IMR-90 (cell line): Measurements from ENCODE around the gene SMG1. TPM values are rescaled to one million over a fixed set of nuclear protein-coding genes. Genes with fewer than 3 reads are reported as not detected.
A peak's percentile ranks its signal among the peaks of the same experiment; 100 is the strongest.

Source experiments
- ATAC-seq: fragments of 200-7000 bp; cut with Tn5 transposase; 2 replicates; pipeline ENCODE4 v1.9.1; 2020; ENCODE audit warnings: low read depth, mild to moderate bottlenecking, moderate library complexity
- BruUV-seq: library from RNA; stranded (reverse); fragments of 400-500 nt; replicated peaks from 2 replicates; lab custom pipeline; 2021; lab: Mats Ljungman, UMichigan
- CTCF ChIA-PET: fragments of 300-600 bp; formaldehyde crosslinking; extraction: SDS; loops from one replicate; lab custom pipeline; 2021; ENCODE audit warnings: antibody characterized with exemption; lab: Yijun Ruan, JAX
- POLR2A ChIA-PET: fragments of 300-600 bp; sonication (Branson Sonifier 250); formaldehyde crosslinking; loops from one replicate; lab custom pipeline; 2022; ENCODE audit warnings: antibody characterized with exemption; ENCODE audit not compliant: unreplicated experiment; lab: Charles Lee
- DNase-seq: peaks from one replicate; pipeline ENCODE4 v3.0.0; 2013
- H2AFZ ChIP-seq: replicated peaks from 2 replicates; pipeline ENCODE3; 2013; ENCODE audit warnings: low read length, mild to moderate bottlenecking; ENCODE audit not compliant: poor library complexity
- H2AK5ac ChIP-seq: 2 replicates; pipeline ENCODE4 v1.6.1; 2013; ENCODE audit warnings: low read depth, low read length, inconsistent platforms
- H2AK9ac ChIP-seq: replicated peaks from 2 replicates; pipeline ENCODE3; 2013; ENCODE audit warnings: mild to moderate bottlenecking, low read depth, low read length, moderate library complexity; ENCODE audit not compliant: poor library complexity
- H2BK120ac ChIP-seq: 2 replicates; pipeline ENCODE4 v1.6.1; 2013; ENCODE audit warnings: low read depth, low read length, inconsistent platforms
- H2BK15ac ChIP-seq: 3 replicates; pipeline ENCODE4 v1.6.1; 2013; ENCODE audit warnings: low read depth, low read length, inconsistent platforms
- H2BK20ac ChIP-seq: 2 replicates; pipeline ENCODE4 v1.6.1; 2013; ENCODE audit warnings: low read depth, mild to moderate bottlenecking, inconsistent platforms, low read length, moderate library complexity
- H2BK5ac ChIP-seq: 2 replicates; pipeline ENCODE4 v1.6.1; 2013; ENCODE audit warnings: mild to moderate bottlenecking, low read depth, low read length, inconsistent platforms; ENCODE audit not compliant: poor library complexity, severe bottlenecking
- H3K14ac ChIP-seq: replicated peaks from 2 replicates; pipeline ENCODE4 v1.6.1; 2013; ENCODE audit warnings: low read depth, low read length, inconsistent platforms
- H3K18ac ChIP-seq: 2 replicates; pipeline ENCODE4 v1.6.1; 2013; ENCODE audit warnings: low read depth, low read length, control low read depth
- H3K23ac ChIP-seq: 2 replicates; pipeline ENCODE4 v1.6.1; 2013; ENCODE audit warnings: low read depth, low read length, inconsistent platforms
- H3K27ac ChIP-seq: 2 replicates; pipeline ENCODE4 v1.5.1; 2013; ENCODE audit warnings: mild to moderate bottlenecking, control low read depth, low read length; ENCODE audit not compliant: insufficient read depth
- H3K27me3 ChIP-seq: 2 replicates; pipeline ENCODE4 v1.6.1; 2013; ENCODE audit warnings: low read length; ENCODE audit not compliant: control insufficient read depth, insufficient read depth
- H3K36me3 ChIP-seq: 2 replicates; pipeline ENCODE4 v1.6.1; 2013; ENCODE audit warnings: low read length, mixed read lengths; ENCODE audit not compliant: control insufficient read depth, insufficient read depth
- H3K4ac ChIP-seq: 2 replicates; pipeline ENCODE4 v1.6.1; 2013; ENCODE audit warnings: low read depth, low read length, inconsistent platforms
- H3K4me1 ChIP-seq: 2 replicates; pipeline ENCODE4 v1.6.1; 2013; ENCODE audit warnings: low read length, mixed read lengths; ENCODE audit not compliant: control insufficient read depth, insufficient read depth
- H3K4me2 ChIP-seq: 2 replicates; pipeline ENCODE4 v1.6.1; 2013; ENCODE audit warnings: low read depth, mild to moderate bottlenecking, control low read depth, low read length, moderate library complexity
- H3K4me3 ChIP-seq: 2 replicates; pipeline ENCODE4 v1.5.1; 2013; ENCODE audit warnings: low read depth, mild to moderate bottlenecking, control low read depth, low read length, moderate library complexity; ENCODE audit not compliant: insufficient read depth
- H3K56ac ChIP-seq: 2 replicates; pipeline ENCODE4 v1.6.1; 2013; ENCODE audit warnings: low read length, inconsistent platforms; ENCODE audit not compliant: insufficient read depth; ENCODE audit errors: extremely low read depth
- H3K79me1 ChIP-seq, 2 experiments: 2 replicates each; pipeline ENCODE4 v1.6.1; 2013; ENCODE audit warnings: low read length in 2 of 2, inconsistent platforms in 1 of 2, low read depth in 1 of 2
- H3K9ac ChIP-seq: 2 replicates; pipeline ENCODE4 v1.6.1; 2013; ENCODE audit warnings: low read depth, low read length, control low read depth
- H3K9me1 ChIP-seq: 2 replicates; pipeline ENCODE4 v1.6.1; 2013; ENCODE audit warnings: low read length, inconsistent platforms; ENCODE audit not compliant: insufficient read depth
- H3K9me3 ChIP-seq: 2 replicates; pipeline ENCODE4 v1.6.1; 2013; ENCODE audit warnings: low read length; ENCODE audit not compliant: control insufficient read depth, insufficient read depth
- H4K20me1 ChIP-seq: 2 replicates; pipeline ENCODE4 v1.6.1; 2013; ENCODE audit warnings: low read length, inconsistent platforms; ENCODE audit not compliant: insufficient read depth
- H4K5ac ChIP-seq: 2 replicates; pipeline ENCODE4 v1.6.1; 2013; ENCODE audit warnings: mild to moderate bottlenecking, low read depth, low read length, control low read depth
- H4K8ac ChIP-seq, 2 experiments: 2 replicates each; pipeline ENCODE4 v1.6.1; 2013; ENCODE audit warnings: low read depth in 2 of 2, low read length in 2 of 2, control low read depth in 1 of 2, inconsistent platforms in 1 of 2
- H4K91ac ChIP-seq: 2 replicates; pipeline ENCODE4 v1.6.1; 2013; ENCODE audit warnings: low read depth, low read length, inconsistent platforms; ENCODE audit not compliant: insufficient read depth
- BHLHE40 ChIP-seq: fragments of 150-350 bp; IDR thresholded peaks from 2 replicates; pipeline ENCODE4 v1.6.1; 2016; ENCODE audit warnings: mild to moderate bottlenecking, low read depth, low read length
- CEBPB ChIP-seq: IDR thresholded peaks from 2 replicates; pipeline ENCODE4 v1.6.1; 2012; ENCODE audit warnings: low read depth, low read length, improper control_type of control experiment
- CHD1 ChIP-seq: IDR thresholded peaks from 2 replicates; pipeline ENCODE4 v1.6.1; 2012; ENCODE audit warnings: low read depth, low read length, improper control_type of control experiment
- FOS ChIP-seq: fragments of 150-350 bp; IDR thresholded peaks from 2 replicates; pipeline ENCODE4 v1.6.1; 2016; ENCODE audit warnings: low read depth, low read length
- MAFK ChIP-seq: IDR thresholded peaks from 2 replicates; pipeline ENCODE4 v1.6.1; 2012; ENCODE audit warnings: low read depth, low read length, improper control_type of control experiment
- MAZ ChIP-seq: IDR thresholded peaks from 2 replicates; pipeline ENCODE4 v1.6.1; 2012; ENCODE audit warnings: low read depth, mild to moderate bottlenecking, low read length, improper control_type of control experiment, moderate library complexity, borderline replicate concordance
- MXI1 ChIP-seq: IDR thresholded peaks from 2 replicates; pipeline ENCODE4 v1.6.1; 2012; ENCODE audit warnings: low read depth, mild to moderate bottlenecking, low read length, moderate library complexity, borderline replicate concordance
- NFE2L2 ChIP-seq: fragments of 150-350 bp; IDR thresholded peaks from 2 replicates; pipeline ENCODE4 v1.6.1; 2016; ENCODE audit warnings: low read depth, mild to moderate bottlenecking, low read length
- POLR2A ChIP-seq: IDR thresholded peaks from 2 replicates; pipeline ENCODE4 v1.6.1; 2012; ENCODE audit warnings: mild to moderate bottlenecking, low read depth, low read length
- RAD21 ChIP-seq: IDR thresholded peaks from 2 replicates; pipeline ENCODE4 v1.6.1; 2012; ENCODE audit warnings: low read length, improper control_type of control experiment
- RCOR1 ChIP-seq: IDR thresholded peaks from 2 replicates; pipeline ENCODE4 v1.6.1; 2012; ENCODE audit warnings: mild to moderate bottlenecking, low read length, improper control_type of control experiment; ENCODE audit not compliant: insufficient replicate concordance
- RFX5 ChIP-seq: IDR thresholded peaks from 2 replicates; pipeline ENCODE4 v1.8.0; 2012; ENCODE audit warnings: low read depth, mild to moderate bottlenecking, low read length, moderate library complexity
- SMC3 ChIP-seq: fragments of 150-350 bp; IDR thresholded peaks from 2 replicates; pipeline ENCODE4 v1.6.1; 2016; ENCODE audit warnings: low read depth, mild to moderate bottlenecking, antibody characterized with exemption, low read length, moderate library complexity
- WGBS, 2 experiments: methylation state at CpG; one replicate each; pipeline versions ENCODE4 v1.1.5 to v1.1.7; 2013; ENCODE audit warnings: missing lambda C conversion rate in 2 of 2; ENCODE audit not compliant: insufficient read length in 1 of 2; ENCODE audit errors: extremely low coverage in 2 of 2; 5-methylcytosine and 5-hydroxymethylcytosine counted together
- dilution Hi-C: fragments of 300-500 bp; cut with HindIII; formaldehyde crosslinking; loops from one replicate; pipeline ENCODE4 v1.14.3; 2018; ENCODE audit warnings: low sequenced_read_pairs; ENCODE audit not compliant: unreplicated experiment
- in situ Hi-C: fragments of 300-500 bp; cut with MboI; formaldehyde crosslinking; loops from 3 replicates; pipeline ENCODE4 v1.14.3; 2019; ENCODE audit warnings: low sequenced_read_pairs, inconsistent platforms, mixed read lengths
- intact Hi-C: fragments of 100-400 bp; cut with micrococcal nuclease; formaldehyde crosslinking; loops from 2 replicates; pipeline ENCODE4 v1.10.0; 2022
- polyA plus RNA-seq, 3 experiments: library from polyadenylated mRNA; depleted of rRNA; stranded (reverse); fragments of >200 nt; gene quantifications; 2 replicates each; pipeline ENCODE4 v1.2.3, GENCODE V29; 2012; ENCODE audit warnings: low replicate concordance in 1 of 3
- total RNA-seq: library from RNA; depleted of rRNA; stranded (reverse); fragments of >200 nt; gene quantifications from 2 replicates; pipeline ENCODE4 v1.2.3, GENCODE V29; 2012
- TF ChIP-seq, protein P1 (sequence below): conservative IDR thresholded peaks from 2 replicates; pipeline ENCODE4 v1.5.1; 2012; ENCODE audit warnings: mild to moderate bottlenecking, low read depth, low read length, improper control_type of control experiment
- TF ChIP-seq, protein P2 (sequence below): fragments of 150-350 bp; IDR thresholded peaks from 2 replicates; pipeline ENCODE4 v1.6.1; 2017; ENCODE audit warnings: mild to moderate bottlenecking, antibody characterized with exemption, low read length, low read depth
- TF ChIP-seq, protein P3 (sequence below): fragments of 150-350 bp; IDR thresholded peaks from 2 replicates; pipeline ENCODE4 v1.6.1; 2016; ENCODE audit warnings: low read depth, mild to moderate bottlenecking, low read length, moderate library complexity, borderline replicate concordance

SMG1 gene
- total and polyA plus RNA-seq, 2 of the 4 experiments (the other 2 are of a cell fraction): 13.4 to 53.8 TPM

DNA sequence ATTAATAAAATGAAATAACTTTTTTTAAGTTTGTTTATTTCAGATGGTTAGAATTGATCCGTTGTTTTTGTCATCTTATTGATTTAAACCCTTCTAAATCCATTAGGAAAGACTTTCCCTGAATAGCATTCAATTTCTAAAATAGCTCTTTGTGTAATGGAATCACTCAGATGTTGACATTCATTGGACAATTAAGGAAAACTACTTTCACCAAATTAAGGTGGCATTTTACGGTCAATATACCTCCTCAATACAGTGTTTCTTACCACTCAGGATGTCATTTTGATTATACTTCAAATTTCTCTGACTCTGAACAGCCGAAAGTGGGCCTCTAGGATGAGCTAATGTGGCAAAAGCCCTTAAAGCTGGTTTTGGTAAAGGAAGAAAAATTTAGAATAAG lies 126.7 kb downstream of the SMG1 start:
- intact Hi-C loops (no loop called here), dilution Hi-C loops (no loop called here), in situ Hi-C loops (no loop called here)
- H3K27me3 ChIP-seq: no peaks in the 10 kb centered on the region
- no peak overlapping the region for H2BK15ac ChIP-seq
- no peak overlapping the region for H4K91ac ChIP-seq
- H3K9me1 ChIP-seq: no peaks in the 10 kb centered on the region
- no peak overlapping the region for H2AK9ac ChIP-seq
- ATAC-seq (no peak), DNase-seq (no peak)
- peak overlapping the region; percentile 70; the same call in 1 of the 2 replicates for H3K4me3 ChIP-seq
- H3K18ac ChIP-seq: no peak overlapping the region
- H3K4ac ChIP-seq: no peak overlapping the region
- H3K27ac ChIP-seq: no peak overlapping the region; the same call in 1 of the 2 replicates
- peaks cover 4% of the 10 kb centered on the region for H3K36me3 ChIP-seq
- H3K4me1 ChIP-seq: peaks cover 2% of the 10 kb centered on the region
- no TSS peak for BruUV-seq
- POLR2A ChIA-PET: interaction anchor here (1.0 kb wide), 1 partner anchor 9 kb away, joined by 3 read pairs; no protein-coding TSS in a partner anchor
- no peak overlapping the region for H2BK20ac ChIP-seq
- no peak overlapping the region for H2BK5ac ChIP-seq
- peak overlapping the region; percentile 74; the same call in 1 of the 2 replicates for H3K23ac ChIP-seq
- H2BK120ac ChIP-seq: no peak overlapping the region
- no peak overlapping the region for H3K56ac ChIP-seq
- peak overlapping the region; percentile 62 for H3K9ac ChIP-seq
- no peaks in the 10 kb centered on the region for H3K9me3 ChIP-seq
- H2AK5ac ChIP-seq: no peak overlapping the region
- peak overlapping the region; percentile 92 for H3K4me2 ChIP-seq
- no peak overlapping the region for H4K8ac ChIP-seq
- CTCF ChIA-PET: interaction anchor here (0.5 kb wide), 1 partner anchor 9 kb away, joined by 3 read pairs; the partner anchor contains the start of gene RPS15A
- peak overlapping the region; percentile 17 for H3K14ac ChIP-seq
- TF ChIP-seq, protein P1, sequence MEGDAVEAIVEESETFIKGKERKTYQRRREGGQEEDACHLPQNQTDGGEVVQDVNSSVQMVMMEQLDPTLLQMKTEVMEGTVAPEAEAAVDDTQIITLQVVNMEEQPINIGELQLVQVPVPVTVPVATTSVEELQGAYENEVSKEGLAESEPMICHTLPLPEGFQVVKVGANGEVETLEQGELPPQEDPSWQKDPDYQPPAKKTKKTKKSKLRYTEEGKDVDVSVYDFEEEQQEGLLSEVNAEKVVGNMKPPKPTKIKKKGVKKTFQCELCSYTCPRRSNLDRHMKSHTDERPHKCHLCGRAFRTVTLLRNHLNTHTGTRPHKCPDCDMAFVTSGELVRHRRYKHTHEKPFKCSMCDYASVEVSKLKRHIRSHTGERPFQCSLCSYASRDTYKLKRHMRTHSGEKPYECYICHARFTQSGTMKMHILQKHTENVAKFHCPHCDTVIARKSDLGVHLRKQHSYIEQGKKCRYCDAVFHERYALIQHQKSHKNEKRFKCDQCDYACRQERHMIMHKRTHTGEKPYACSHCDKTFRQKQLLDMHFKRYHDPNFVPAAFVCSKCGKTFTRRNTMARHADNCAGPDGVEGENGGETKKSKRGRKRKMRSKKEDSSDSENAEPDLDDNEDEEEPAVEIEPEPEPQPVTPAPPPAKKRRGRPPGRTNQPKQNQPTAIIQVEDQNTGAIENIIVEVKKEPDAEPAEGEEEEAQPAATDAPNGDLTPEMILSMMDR: no peak
- TF ChIP-seq MAFK (no peak), BHLHE40 (no peak), CHD1 (no peak), POLR2A (no peak), RAD21 (no peak), RCOR1 (no peak), SMC3 (no peak), MXI1 (no peak), MAZ (no peak), FOS (no peak), NFE2L2 (no peak), RFX5 (no peak), CEBPB (no peak)
- TF ChIP-seq, protein P2, sequence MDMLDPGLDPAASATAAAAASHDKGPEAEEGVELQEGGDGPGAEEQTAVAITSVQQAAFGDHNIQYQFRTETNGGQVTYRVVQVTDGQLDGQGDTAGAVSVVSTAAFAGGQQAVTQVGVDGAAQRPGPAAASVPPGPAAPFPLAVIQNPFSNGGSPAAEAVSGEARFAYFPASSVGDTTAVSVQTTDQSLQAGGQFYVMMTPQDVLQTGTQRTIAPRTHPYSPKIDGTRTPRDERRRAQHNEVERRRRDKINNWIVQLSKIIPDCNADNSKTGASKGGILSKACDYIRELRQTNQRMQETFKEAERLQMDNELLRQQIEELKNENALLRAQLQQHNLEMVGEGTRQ: no peak
- TF ChIP-seq, protein P3, sequence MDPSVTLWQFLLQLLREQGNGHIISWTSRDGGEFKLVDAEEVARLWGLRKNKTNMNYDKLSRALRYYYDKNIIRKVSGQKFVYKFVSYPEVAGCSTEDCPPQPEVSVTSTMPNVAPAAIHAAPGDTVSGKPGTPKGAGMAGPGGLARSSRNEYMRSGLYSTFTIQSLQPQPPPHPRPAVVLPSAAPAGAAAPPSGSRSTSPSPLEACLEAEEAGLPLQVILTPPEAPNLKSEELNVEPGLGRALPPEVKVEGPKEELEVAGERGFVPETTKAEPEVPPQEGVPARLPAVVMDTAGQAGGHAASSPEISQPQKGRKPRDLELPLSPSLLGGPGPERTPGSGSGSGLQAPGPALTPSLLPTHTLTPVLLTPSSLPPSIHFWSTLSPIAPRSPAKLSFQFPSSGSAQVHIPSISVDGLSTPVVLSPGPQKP: no peak
- H4K20me1 ChIP-seq: peaks cover 18% of the 10 kb centered on the region; the same call in 1 of the 2 replicates
- no CpG with 5 or more reads among the region's 3 CpGs for WGBS, 2 experiments
- H4K5ac ChIP-seq: no peak overlapping the region
- H3K79me1 ChIP-seq: peaks cover 13 to 23% of the 10 kb centered on the region in 2 experiments; a peak in 3 of 4 replicates
- no peak overlapping the region for H2AFZ ChIP-seq
